ENCODE results near the gene LAPTM4A.

The LAPTM4A gene

DNA sequence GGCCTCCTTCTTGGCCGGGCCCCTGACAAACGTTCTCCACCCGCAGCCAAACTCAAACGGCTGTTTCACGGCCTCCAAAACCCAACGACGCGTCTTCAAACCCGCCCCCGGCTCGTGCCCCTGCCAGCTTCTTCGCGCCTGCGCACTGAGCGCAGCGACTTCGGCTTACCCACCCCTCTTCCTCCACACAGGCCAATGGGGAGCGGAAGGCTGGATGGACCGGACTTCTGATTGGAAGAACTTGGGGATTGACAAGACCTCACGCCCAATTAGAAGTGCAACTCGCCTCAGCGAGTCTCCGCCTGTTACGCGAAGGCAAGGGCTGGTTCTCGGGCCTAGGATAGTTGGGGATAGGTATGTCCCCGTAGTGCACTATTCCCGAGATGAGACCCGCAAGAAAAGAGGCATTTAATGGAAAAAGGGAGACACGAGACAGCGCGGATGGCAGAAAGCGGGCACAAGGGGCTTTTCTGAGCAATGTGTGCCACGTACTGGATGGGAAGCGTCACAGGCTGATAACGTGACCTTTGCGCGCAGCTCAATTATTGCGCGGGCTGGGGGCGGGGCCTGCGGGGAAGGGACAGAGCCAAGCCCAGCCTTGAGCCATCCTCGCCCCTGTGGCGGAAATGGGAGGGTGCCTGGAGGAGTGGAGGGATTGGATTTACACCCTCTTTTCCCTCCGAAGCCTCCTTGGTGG, at the start of gene LAPTM4A:
LAPTM4A (minus strand) TSS at position 97 of the 697 bp plus-strand sequence. CDS start 108 bp downstream, outside the sequence.
- DNase-seq (ENCODE audit: low read depth) = peak; percentile 100
- H3K4me3 ChIP-seq (ENCODE audit: low read depth, low read length) = peak within 1 kb of the TSS; percentile 95
- TF ChIP-seq, protein P1, sequence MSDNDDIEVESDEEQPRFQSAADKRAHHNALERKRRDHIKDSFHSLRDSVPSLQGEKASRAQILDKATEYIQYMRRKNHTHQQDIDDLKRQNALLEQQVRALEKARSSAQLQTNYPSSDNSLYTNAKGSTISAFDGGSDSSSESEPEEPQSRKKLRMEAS (IDR thresholded peaks at IDR 0.05; ENCODE audit: low read depth, low read length) = peak; percentile 67
- TF ChIP-seq, protein P2, sequence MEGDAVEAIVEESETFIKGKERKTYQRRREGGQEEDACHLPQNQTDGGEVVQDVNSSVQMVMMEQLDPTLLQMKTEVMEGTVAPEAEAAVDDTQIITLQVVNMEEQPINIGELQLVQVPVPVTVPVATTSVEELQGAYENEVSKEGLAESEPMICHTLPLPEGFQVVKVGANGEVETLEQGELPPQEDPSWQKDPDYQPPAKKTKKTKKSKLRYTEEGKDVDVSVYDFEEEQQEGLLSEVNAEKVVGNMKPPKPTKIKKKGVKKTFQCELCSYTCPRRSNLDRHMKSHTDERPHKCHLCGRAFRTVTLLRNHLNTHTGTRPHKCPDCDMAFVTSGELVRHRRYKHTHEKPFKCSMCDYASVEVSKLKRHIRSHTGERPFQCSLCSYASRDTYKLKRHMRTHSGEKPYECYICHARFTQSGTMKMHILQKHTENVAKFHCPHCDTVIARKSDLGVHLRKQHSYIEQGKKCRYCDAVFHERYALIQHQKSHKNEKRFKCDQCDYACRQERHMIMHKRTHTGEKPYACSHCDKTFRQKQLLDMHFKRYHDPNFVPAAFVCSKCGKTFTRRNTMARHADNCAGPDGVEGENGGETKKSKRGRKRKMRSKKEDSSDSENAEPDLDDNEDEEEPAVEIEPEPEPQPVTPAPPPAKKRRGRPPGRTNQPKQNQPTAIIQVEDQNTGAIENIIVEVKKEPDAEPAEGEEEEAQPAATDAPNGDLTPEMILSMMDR (IDR thresholded peaks at IDR 0.05; ENCODE audit: low read depth, low read length) = no peak
- TF ChIP-seq POLR2A (IDR thresholded peaks at IDR 0.05; ENCODE audit: extremely low read depth, insufficient read length) (peak; percentile 20), MYC (IDR thresholded peaks at IDR 0.05; ENCODE audit: low read depth, low read length) (peak; percentile 69; the same call in 1 of the 2 replicates)

DNA sequence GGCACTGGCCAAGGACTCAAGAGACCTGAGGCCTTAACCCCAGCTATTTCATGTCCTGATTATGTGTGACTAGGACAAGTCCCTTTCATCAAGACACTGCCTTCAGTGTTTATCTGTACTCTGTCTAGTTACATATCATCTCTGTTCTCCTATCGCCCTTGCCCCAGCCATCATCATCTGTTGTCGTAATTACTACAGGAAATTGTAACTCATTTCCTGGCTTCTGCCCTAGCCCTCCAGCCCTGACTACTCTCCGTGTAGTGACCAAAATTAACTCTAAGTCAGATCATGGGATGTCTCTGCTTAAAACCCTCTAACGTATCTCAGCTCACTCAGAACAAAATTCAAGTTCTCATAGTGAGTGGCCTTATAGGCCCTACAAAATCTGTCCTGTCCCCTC, 49.3 kb upstream of the LAPTM4A start:
- no peak for TF ChIP-seq MYC (IDR thresholded peaks at IDR 0.05; ENCODE audit: low read depth, low read length)
- TF ChIP-seq, protein P2 (IDR thresholded peaks at IDR 0.05; ENCODE audit: low read depth, low read length) = no peak
- TF ChIP-seq POLR2A (IDR thresholded peaks at IDR 0.05; ENCODE audit: extremely low read depth, insufficient read length) = no peak
- TF ChIP-seq, protein P1 (IDR thresholded peaks at IDR 0.05; ENCODE audit: low read depth, low read length) = no peak
- DNase-seq (ENCODE audit: low read depth) = no peak
- no peak overlapping the region for H3K4me3 ChIP-seq (ENCODE audit: low read depth, low read length)

DNA sequence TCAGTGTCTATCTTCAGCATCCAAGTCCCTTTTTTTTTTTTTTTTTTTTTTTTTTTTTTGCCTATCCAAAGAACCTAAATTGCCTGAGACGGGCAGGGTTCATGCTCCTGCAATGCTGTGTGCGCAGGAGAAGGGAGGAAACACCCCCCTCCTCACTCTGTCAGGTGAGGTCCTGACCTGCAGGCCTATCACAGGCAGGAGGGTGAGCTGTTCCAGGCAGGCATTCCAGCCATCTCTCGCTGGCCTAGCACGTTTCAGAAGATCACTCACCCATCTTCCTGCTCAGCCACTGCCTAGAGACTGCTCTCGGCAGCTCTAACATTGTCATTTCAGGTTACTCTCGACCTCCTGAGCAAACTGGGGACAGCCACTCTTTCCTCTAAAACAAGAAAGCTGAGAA, 48.4 kb upstream of the LAPTM4A start:
- no peak overlapping the region for H3K4me3 ChIP-seq (ENCODE audit: low read depth, low read length)
- DNase-seq (ENCODE audit: low read depth) = no peak
- no peak for TF ChIP-seq POLR2A (IDR thresholded peaks at IDR 0.05; ENCODE audit: extremely low read depth, insufficient read length)
- TF ChIP-seq, protein P2 (IDR thresholded peaks at IDR 0.05; ENCODE audit: low read depth, low read length) = no peak
- TF ChIP-seq MYC (IDR thresholded peaks at IDR 0.05; ENCODE audit: low read depth, low read length) = no peak
- TF ChIP-seq, protein P1 (IDR thresholded peaks at IDR 0.05; ENCODE audit: low read depth, low read length) = no peak

DNA sequence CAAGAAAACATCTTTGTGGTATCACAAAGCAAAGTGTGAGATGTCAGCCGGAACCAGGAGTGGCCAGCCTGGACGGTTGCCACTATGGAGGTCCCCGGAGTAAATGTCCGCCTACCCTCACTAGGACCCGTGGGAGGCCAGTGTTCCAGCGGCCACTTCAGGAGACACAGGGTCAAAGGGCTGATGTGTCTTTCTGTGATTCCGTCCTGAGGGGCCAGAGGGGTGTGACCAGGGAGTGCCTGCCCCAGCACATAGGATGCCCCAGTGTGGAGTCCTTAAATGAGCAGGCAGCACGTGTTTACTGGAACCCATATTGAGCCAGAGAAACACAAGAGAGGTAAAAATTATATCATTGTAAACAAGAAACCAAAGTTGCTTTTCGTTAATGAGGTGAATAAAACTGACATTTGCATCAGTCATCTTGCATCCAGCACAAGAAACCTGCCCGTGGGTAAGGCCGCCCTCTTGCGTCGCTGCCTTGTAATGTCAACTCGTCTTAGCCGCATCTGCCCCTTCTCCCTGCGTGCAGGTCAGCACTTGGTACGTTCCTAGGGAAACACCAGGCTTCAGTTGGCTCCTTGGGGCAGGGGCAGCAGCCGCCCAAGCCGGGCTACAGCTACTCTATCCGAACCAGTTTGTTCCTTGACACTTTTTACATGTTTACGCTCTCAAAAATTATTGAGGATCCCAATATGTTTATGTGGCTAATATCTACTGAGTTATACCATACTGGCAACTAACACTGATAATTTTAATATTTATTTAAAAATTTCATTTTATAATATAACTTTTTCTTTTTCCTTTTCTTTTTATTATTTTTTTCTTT, 46.7 kb upstream of the LAPTM4A start:
- DNase-seq (ENCODE audit: low read depth) = peak; percentile 91
- TF ChIP-seq POLR2A (IDR thresholded peaks at IDR 0.05; ENCODE audit: extremely low read depth, insufficient read length) = no peak
- TF ChIP-seq, protein P2 (IDR thresholded peaks at IDR 0.05; ENCODE audit: low read depth, low read length) = peak; percentile 92
- H3K4me3 ChIP-seq (ENCODE audit: low read depth, low read length) = no peak overlapping the region

DNA sequence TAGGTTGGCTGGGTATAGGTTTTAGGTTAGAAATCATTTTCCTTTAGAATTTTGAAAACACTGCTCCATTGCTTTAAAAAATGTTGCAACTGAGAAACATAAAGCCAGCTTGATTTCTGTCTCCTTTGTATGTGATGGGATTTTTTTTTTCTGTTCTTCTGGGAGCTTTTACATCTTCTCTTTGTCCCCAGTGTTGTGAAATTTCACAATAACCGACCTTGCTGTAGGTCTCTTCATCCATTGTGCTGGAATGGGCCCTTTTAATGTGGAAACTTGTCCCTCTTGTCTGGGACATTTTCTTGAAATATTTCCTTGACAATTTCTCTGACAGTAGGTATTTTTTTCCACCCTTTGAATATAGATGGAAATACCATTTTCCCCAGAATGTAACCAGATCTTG, 44.0 kb upstream of the LAPTM4A start:
- DNase-seq (ENCODE audit: low read depth) = no peak
- TF ChIP-seq MYC (IDR thresholded peaks at IDR 0.05; ENCODE audit: low read depth, low read length) (no peak), POLR2A (IDR thresholded peaks at IDR 0.05; ENCODE audit: extremely low read depth, insufficient read length) (no peak)
- TF ChIP-seq, protein P1 (IDR thresholded peaks at IDR 0.05; ENCODE audit: low read depth, low read length) = no peak
- TF ChIP-seq, protein P2 (IDR thresholded peaks at IDR 0.05; ENCODE audit: low read depth, low read length) = no peak
- H3K4me3 ChIP-seq (ENCODE audit: low read depth, low read length) = no peak overlapping the region

All from NB4 (cell line).